ENCODE data around the gene PPP1R1A. TPM values are rescaled to one million over a fixed set of nuclear protein-coding genes. Genes with fewer than 3 reads are reported as not detected.

The PPP1R1A gene
- polyA plus RNA-seq, 1 donor (not counting 4 experiments of a cell fraction or from before 2014, with no cell fraction given), result not detected

DNA sequence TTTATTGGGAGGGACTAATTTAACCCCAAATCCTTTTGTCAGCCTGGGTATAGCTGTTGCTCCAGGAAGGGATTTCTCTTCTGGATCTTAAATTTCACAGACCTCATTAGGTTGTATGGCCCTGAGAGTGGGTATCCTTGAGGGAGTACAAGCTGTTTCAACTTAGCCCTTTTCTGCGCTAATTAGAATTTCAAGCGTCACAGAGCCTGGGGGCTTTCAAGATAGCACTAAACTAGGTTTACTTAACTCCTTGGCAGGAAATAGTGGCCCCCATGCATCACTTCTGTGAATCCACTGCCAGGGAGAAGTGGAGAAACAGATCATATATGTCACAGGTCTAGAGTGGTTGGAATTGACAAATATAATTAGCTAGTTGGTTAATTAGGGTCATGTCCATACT lies 44.9 kb downstream of the PPP1R1A start:
- FAIRE-seq (no peak), DNase-seq (ENCODE audit: low read depth, low spot score) (no peak)
- no peak overlapping the region for H3K27ac ChIP-seq (ENCODE audit: control insufficient read depth, insufficient read depth, low read length)
- no peak overlapping the region for H3K9ac ChIP-seq (ENCODE audit: control insufficient read depth, extremely low read depth, insufficient read depth, low read length)
- H3K4me3 ChIP-seq (ENCODE audit: control insufficient read depth in 2 of 3, extremely low read depth in 1 of 3, insufficient read depth in 2 of 3, low read depth in 1 of 3, low read length in 3 of 3), result no peak overlapping the region
- no peaks in the 10 kb centered on the region for H4K20me1 ChIP-seq (ENCODE audit: control insufficient read depth, extremely low read depth, insufficient read depth, low read length)
- TF ChIP-seq, protein P1, sequence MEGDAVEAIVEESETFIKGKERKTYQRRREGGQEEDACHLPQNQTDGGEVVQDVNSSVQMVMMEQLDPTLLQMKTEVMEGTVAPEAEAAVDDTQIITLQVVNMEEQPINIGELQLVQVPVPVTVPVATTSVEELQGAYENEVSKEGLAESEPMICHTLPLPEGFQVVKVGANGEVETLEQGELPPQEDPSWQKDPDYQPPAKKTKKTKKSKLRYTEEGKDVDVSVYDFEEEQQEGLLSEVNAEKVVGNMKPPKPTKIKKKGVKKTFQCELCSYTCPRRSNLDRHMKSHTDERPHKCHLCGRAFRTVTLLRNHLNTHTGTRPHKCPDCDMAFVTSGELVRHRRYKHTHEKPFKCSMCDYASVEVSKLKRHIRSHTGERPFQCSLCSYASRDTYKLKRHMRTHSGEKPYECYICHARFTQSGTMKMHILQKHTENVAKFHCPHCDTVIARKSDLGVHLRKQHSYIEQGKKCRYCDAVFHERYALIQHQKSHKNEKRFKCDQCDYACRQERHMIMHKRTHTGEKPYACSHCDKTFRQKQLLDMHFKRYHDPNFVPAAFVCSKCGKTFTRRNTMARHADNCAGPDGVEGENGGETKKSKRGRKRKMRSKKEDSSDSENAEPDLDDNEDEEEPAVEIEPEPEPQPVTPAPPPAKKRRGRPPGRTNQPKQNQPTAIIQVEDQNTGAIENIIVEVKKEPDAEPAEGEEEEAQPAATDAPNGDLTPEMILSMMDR (optimal IDR thresholded peaks at IDR 0.05 in 1 of 3, IDR thresholded peaks at IDR 0.05 in 1 of 3, conservative IDR thresholded peaks at IDR 0.05 in 1 of 3; ENCODE audit: extremely low read depth in 1 of 3, insufficient read depth in 2 of 3, low read length in 3 of 3), result no peak
- no peak for TF ChIP-seq EZH2 (IDR thresholded peaks at IDR 0.05; ENCODE audit: low read length)
- H3K9me3 ChIP-seq (ENCODE audit: control insufficient read depth, low read depth, low read length), result no peaks in the 10 kb centered on the region
- H3K4me2 ChIP-seq (ENCODE audit: control insufficient read depth, extremely low read depth, insufficient read depth, low read depth, low read length), result no peak overlapping the region
- no peaks in the 10 kb centered on the region for H3K79me2 ChIP-seq (ENCODE audit: control insufficient read depth, insufficient read depth, low read length)
- H3K9me1 ChIP-seq (ENCODE audit: control insufficient read depth, extremely low read depth, insufficient read depth, low read length), result no peaks in the 10 kb centered on the region
- H3K36me3 ChIP-seq (ENCODE audit: control insufficient read depth in 2 of 2, extremely low read depth in 1 of 2, insufficient read depth in 2 of 2, low read length in 2 of 2), result no peaks in the 10 kb centered on the region
- H3K4me1 ChIP-seq (ENCODE audit: control insufficient read depth, extremely low read depth, insufficient read depth, low read length), result no peaks in the 10 kb centered on the region
- dilution Hi-C loops (cut with MboI; ENCODE audit: extremely low pct_ligation_motif_present, low sequenced_read_pairs), result no loop called here
- H3K27me3 ChIP-seq (ENCODE audit: control insufficient read depth, extremely low read depth, insufficient read depth, low read length), result peaks cover 12% of the 10 kb centered on the region
- no peak overlapping the region for H2AFZ ChIP-seq (ENCODE audit: control insufficient read depth, low read length)

DNA sequence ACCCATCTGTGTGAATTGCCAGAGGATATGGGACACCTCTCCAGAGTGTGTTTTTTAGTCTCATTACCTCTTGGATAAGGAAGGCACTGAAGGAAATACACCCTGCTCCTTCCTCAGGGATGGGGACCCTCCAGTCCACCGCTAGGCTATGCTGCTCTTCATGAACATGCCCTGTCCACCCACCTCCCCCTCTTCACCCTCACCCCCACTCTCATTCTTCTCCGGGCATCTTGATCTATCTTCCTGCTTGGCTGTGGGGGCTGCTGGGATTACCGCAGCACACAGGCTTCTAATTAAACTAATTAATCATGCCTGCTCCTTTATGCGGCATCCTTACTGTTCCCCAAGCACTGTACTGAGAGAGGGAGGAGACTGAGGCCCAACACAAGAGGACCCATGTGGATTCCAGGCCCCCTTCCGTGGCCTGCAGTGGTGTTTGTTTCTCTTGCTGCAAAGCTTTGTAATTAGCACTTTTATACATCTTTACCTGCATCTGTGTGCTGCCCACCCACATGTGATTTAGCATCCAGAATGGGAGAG lies 46.6 kb downstream of the PPP1R1A start:
- H3K4me1 ChIP-seq (ENCODE audit: control insufficient read depth, extremely low read depth, insufficient read depth, low read length), result no peaks in the 10 kb centered on the region
- DNase-seq (ENCODE audit: low read depth, low spot score), result no peak
- TF ChIP-seq, protein P1 (optimal IDR thresholded peaks at IDR 0.05 in 1 of 3, IDR thresholded peaks at IDR 0.05 in 1 of 3, conservative IDR thresholded peaks at IDR 0.05 in 1 of 3; ENCODE audit: extremely low read depth in 1 of 3, insufficient read depth in 2 of 3, low read length in 3 of 3), result no peak
- no peak for TF ChIP-seq EZH2 (IDR thresholded peaks at IDR 0.05; ENCODE audit: low read length)
- no peaks in the 10 kb centered on the region for H3K9me3 ChIP-seq (ENCODE audit: control insufficient read depth, low read depth, low read length)
- no peak overlapping the region for H3K4me2 ChIP-seq (ENCODE audit: control insufficient read depth, extremely low read depth, insufficient read depth, low read depth, low read length)
- no peak overlapping the region for H3K4me3 ChIP-seq (ENCODE audit: control insufficient read depth in 2 of 3, extremely low read depth in 1 of 3, insufficient read depth in 2 of 3, low read depth in 1 of 3, low read length in 3 of 3)
- peaks cover 3% of the 10 kb centered on the region for H3K27me3 ChIP-seq (ENCODE audit: control insufficient read depth, extremely low read depth, insufficient read depth, low read length)
- FAIRE-seq, result no peak
- H3K79me2 ChIP-seq (ENCODE audit: control insufficient read depth, insufficient read depth, low read length), result no peaks in the 10 kb centered on the region
- no peak overlapping the region for H3K9ac ChIP-seq (ENCODE audit: control insufficient read depth, extremely low read depth, insufficient read depth, low read length)
- dilution Hi-C loops (cut with MboI; ENCODE audit: extremely low pct_ligation_motif_present, low sequenced_read_pairs), result no loop called here
- H2AFZ ChIP-seq (ENCODE audit: control insufficient read depth, low read length), result no peak overlapping the region
- H3K36me3 ChIP-seq (ENCODE audit: control insufficient read depth in 2 of 2, extremely low read depth in 1 of 2, insufficient read depth in 2 of 2, low read length in 2 of 2), result no peaks in the 10 kb centered on the region
- H4K20me1 ChIP-seq (ENCODE audit: control insufficient read depth, extremely low read depth, insufficient read depth, low read length), result no peaks in the 10 kb centered on the region
- H3K9me1 ChIP-seq (ENCODE audit: control insufficient read depth, extremely low read depth, insufficient read depth, low read length), result no peaks in the 10 kb centered on the region
- no peak overlapping the region for H3K27ac ChIP-seq (ENCODE audit: control insufficient read depth, insufficient read depth, low read length)
